NCI-H1694 (cell line): ENCODE measurements around the gene HDHD5.

Experiments used
- DNase-seq: peaks from one replicate; lab custom pipeline; 2025; lab: John Stamatoyannopoulos, UW

The HDHD5 gene

DNA sequence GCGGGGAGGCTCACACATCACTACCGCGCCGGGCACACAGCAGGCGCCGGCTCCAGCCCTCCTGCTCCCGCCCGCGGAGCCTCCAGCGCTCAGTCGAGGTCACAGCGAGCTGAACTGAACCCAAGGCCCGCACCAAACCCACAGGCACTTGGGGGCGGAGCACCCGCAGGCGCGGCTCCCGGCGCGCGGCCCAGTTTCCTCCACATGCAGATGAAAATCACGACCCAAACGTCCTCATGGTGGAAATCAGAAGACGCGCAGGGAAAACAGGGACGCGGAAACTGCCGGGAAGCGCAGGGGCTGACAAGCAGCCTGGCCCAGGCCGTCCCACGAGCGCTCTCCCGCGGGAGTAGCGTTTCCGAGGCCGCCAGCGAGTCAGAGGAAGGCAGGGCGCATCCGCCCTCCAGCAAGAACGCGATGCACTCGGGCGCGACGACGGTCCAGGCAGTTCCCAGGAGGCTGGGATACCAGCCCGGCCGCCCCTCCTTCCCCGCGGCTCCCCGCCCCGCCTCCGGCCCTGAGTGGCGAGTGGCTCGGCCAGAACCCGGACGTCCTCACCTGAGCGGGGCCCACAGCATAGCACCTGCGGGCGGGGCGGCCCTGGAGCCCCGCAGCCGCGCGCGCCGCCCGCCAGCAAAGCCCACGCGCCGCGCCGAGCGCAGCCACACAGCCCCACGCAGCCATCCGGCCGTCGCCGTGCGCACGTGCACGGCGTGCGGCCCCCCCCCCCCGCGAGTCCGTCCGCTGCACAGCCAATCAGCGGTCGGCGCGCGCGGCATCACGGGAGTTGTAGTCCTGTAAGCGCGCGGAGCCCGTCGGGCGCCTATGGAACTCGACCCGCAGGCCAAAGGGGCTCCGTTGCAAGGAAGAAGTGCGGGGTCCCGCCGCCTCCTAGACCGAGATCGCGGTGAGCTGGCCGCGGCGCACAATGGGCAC is at the start of gene HDHD5:
TSS of gene HDHD5 (minus strand) at position 710 of the 936 bp plus-strand sequence. CDS start at position 684, 26 bp downstream.
- peak; percentile 48 for DNase-seq

DNA sequence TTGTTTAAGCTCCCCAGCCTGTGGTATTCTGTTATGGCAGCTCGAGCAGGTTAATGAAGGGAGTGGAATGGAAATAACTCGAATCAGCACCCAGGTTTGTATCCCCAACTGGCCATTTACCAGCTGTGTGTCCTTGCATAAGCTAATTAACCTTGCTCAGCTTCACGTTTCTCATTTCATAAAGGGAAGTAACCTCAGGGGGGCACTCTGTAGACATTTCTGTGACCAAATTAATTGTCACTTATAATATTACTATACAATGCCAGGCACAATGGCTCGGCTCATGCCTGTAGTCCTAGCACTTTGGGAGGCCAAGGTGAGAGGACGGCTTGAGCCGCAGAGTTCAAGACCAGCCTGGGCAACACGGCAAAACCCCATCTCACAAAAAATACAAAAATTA is 46.4 kb upstream of the HDHD5 start:
- peak; percentile 59 for DNase-seq

DNA sequence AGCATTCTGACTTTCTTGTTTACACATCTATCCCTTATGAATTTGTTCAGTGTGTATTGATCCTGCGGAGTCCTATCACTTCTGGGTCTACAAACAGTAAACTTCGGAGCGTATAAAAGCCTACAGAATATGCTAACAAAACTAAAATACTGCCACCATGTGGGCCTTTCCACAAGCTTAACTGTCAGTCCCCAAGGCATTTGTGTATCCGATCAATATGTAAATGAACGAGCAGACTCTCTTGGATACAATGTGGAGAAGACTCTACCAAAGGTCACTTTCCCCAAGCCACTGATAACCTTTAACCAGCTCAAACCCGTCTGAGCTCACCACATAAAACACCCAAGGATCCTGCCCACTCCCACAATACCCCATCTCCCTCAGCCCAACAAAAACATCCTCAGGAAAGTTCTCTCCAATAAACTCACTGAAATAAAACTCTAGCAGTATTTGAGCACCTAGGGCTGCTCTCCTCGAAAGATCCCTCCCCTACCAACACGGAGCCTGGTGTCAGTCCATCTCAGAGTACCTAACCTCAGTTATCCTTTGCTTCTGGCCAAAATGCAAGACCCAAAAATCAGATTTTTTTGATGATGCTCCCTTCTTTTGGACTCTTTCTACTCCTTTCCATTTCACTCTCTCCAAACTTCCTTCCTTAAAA is 42.3 kb upstream of the HDHD5 start:
- DNase-seq: no peak

DNA sequence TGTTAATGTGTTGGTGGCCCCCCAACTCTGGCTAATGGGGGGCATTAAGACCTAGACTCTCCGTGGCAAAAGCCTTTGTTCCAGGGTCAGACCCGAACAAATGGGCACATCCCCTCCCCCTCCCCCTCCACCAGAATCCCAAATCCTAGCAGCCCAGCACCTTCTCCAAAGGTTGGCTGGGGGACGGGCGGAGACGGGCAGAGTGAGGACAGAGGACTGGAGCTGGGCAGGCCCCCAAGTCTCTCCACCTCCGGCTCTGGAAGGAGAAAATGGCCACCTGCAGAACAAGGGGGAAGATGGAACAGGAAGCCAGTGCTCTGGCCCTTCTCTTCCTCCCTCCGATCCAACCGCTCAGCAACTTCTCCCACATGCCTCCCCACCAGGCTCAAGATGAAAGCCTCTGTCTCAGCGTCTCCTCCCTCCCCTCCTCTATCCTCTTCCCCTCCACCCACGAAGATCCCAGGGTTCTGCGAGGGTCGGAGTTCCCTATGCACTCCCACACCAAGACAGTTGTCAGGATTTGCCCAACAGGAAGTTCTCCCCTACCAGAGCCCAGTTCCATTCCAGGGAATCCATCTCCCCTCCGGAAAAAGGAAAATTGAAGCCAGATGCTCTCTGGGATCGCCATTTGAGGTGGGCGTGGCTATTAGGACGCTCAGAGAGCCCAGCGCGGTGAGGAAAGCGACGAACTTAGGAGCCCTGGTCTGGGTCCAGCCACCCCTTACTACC is 40.1 kb upstream of the HDHD5 start:
- DNase-seq: no peak

DNA sequence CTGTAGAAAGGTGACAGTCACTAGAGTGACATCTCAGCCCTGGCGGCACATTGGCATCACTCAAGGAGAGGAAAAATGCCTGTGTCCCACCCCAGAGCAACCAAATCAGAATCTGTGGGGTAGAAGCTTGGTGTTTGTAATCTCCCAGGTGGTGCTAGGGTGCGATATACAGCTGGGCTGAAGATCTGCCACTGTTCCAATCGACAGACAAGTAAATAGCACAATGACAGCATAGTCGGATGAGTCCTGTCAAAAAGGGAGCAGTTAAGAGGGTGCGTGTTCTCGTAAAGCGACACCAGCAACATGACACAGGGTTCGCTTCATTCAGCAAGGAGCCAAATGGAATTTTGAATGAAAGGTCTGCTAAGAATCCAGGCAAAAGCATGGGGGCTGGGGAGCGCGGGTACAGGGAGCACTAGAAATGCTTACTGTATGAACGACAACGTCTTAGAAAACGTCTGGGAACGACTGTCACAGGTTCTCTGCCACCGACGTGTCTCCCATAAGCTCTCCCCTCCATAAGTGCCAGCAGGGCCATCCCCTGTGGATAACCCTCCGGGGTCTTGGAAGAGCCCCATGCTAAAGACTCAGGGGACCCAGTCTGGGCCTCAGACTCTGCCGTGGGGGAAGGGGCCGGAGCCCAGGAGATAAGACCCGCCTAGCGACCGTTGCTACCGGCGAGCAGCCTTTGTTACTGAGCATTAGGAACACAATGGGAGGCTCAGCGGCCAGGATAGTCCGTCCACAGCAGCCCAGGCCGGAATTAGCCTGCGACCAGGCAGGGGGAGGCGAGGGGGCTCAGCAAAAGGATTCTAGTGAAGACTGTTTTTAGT is 39.3 kb upstream of the HDHD5 start:
- no peak for DNase-seq

DNA sequence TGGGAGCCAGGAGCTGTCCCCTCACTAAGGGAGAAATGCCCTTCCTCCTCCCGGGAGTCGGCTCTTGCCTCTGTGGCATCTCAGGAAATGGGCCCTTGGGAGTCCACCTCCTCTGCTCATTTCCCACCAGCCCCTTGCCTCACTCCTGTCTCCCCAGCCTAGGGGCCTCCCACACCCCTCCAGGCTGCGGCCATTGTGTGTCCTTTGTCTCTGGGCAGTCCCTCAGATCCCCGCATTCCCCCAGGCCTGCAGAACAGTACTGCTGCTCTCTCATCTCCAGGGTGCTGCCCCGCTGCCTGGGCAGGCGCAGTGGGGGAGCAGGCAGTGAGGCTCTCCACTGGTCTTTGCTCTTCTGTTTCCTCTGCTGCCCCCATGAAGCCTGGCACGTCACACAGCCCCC is 35.1 kb upstream of the HDHD5 start:
- DNase-seq: no peak

DNA sequence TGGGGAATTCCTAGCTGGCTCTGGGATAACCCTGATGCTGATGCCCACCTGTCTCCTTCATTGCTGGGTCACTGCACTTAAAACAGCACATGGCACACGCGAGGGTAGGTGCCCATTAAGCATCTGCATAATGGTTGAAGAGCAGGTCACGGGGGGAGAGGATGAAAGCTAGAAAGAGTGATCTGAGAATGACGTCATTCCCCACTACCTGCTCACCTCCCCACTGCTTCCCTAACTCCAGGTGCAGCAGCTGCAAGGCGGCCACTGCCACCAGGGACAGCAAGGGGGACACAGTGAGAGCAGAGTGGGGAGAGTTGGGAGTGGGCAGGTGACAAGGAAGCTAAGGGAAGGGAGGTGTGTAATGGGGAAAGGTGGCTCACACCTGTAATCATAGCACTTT is 33.1 kb upstream of the HDHD5 start:
- DNase-seq: no peak

GRCh38 chr22:17191163-17191784 is 32.2 kb upstream of the HDHD5 start:
- DNase-seq: no peak

DNA sequence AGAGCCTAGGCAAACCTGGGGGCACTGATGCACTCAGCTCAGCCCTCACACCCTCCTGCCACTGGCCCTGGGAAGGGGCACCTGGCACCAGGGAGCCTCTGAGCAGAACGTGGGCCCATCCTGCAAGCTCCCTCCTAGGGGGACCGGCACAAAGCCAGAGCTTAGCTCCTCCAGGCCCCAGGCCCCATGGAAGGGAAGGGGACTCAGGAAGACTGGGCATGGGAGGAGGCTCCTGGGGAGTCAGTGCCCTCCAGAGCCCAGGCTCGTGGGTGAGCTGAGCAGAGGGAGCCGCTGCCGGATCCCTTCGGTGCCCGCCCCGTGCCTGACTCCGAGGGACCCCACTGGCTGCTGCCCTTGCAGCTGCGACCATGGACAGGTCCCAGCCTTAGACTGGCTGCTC is 31.6 kb upstream of the HDHD5 start:
- no peak for DNase-seq

- DNase-seq: no peak
These were observed 17.6 kb upstream of the HDHD5 start for GRCh38 chr22:17176715-17177114.

DNA sequence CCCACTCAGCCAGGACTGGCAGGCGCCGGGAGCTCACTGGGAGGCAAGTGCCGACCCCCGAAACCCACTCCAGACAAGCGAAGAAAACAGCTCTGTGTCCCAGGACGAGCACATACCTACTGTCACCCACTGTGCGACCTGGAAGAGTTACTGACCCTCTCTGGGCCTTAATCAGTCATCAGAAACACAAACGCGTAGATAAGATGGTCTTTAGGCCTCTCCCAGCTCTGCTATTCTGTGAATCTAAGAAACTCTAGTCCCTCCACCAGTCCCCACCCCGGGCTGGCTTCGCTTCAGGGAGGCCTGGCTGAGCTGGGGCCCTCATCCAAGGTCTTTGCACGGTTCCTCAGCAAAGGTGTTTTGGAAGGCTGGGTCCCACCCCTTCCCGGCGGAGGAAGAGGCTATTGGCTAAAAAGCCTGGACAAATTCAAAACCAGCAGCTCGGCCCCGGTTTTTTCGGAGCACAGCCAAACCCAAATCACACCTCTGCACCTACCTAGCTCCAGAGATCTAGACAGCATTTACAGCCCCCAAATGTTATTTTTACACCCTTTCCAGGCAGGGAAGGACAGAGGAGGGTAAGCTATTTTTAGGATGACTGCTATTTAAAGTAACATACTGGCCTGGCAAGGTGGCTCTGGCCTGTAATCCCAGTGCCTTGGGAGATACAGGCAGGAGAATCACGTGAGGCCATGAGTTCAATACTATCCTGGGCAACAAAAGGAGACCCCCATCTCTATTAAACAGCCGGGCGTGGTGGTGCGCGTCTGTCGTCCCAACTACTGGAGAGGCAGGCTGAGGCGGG is 13.2 kb upstream of the HDHD5 start:
- DNase-seq: no peak

DNA sequence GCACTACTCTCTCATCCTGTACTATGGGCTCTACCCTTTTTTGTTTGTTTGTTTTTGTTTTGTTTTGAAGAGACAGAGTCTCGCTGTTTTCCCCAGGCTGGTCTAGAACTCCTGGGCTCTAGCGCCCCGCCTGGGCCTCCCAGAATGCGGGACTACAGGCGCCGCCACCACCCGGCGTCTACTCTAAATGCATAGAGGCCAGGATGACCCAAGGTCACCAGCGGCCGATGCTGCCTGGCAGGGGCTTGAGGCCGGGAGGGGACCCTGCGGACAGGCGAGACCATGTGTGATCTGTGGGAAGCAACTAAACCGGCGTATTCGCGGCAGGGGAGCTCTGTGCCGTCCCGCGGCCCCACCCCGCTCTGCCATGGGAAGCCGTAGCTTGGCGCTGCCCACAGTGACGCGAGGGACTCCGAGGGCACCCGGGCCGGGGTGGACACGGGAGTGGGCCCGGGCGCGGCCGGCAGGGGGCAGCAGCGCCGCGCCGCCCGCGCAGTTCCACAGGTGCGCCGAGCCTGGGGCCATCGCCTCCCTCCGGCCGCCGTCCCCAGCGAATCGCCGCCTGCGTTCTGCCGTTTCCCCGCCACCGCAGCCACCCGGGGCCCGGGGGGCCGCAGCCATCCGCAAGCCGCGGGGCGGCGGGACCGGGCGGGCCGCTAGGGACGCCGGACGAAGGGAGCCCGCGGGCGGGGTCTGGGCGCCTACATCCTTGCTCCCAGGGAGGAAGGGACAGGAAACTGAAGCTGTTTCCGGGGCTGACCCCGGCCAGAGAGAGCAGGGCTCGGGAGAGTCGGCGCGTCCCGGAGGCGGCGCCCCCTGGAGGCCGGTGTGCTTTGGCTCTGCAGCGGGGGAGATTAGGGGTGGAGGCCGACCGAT is 12.3 kb upstream of the HDHD5 start:
- peak; percentile 65 for DNase-seq

GRCh38 chr22:17167486-17167885 is 8.4 kb upstream of the HDHD5 start:
- no peak for DNase-seq

- DNase-seq: peak; percentile 6
These were observed 5.4 kb upstream of the HDHD5 start for GRCh38 chr22:17164392-17165024.

GRCh38 chr22:17162731-17163130 is 3.7 kb upstream of the HDHD5 start:
- no peak for DNase-seq

DNA sequence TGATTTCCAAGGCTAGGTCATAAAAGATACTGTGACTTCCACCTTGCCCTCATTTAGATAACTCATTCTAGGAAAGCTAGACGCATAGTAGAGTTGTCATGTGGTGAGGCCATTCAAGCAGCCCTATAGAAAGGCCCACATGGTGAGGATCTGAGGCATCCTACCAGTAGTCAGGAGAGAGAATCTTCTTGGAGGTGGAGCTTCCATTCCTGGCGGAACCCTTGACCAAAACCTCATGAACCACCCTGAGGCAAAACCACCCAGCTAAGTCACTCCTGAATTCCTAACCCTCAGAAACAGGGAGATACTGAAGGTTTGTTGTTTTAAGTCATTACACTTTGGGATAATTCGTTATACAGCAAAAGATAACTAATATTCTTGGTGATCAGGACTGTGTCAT is 2.9 kb upstream of the HDHD5 start:
- no peak for DNase-seq

DNA sequence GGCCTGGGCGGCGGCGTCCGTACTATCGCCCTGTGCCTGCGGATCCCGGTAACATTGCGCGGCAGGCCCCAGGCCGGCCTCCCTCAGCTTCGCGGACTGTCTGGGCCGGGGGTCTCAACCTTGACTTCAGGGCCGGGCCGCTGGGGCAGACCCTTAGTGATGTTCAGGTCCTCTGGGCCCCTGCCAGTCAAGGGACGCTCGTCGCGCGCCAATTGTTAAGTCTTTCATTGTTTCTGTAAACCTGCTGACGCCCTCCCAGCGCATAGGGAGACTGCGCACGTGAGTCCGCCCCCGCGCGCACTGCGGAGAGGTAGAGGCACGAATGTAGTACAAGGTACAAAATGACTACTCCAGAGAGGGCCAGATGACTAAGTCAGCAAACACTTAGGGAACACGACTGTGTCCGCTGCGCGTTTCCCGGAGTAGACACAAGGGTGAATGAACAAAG is 451 bp upstream of the HDHD5 start:
- DNase-seq: peak; percentile 9

DNA sequence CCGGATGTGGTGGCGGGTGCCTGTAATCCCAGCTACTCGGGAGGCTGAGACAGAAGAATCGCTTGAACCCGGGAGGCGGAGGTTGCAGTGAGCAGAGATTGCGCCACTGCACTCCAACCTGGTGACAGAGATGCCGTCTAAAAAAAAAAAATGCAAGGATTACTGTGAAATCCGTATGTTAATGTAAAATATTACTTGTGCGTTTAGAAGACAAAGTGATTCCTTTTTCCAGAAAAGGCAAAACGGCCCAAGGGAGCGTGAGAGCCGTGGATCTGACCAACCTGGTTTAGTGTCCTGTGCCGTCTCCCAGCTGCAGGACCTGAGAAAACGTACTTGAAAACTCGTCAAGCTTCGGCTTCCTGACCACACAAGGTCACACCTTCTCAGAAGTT is 905 bp downstream of the HDHD5 start:
- no peak for DNase-seq

DNA sequence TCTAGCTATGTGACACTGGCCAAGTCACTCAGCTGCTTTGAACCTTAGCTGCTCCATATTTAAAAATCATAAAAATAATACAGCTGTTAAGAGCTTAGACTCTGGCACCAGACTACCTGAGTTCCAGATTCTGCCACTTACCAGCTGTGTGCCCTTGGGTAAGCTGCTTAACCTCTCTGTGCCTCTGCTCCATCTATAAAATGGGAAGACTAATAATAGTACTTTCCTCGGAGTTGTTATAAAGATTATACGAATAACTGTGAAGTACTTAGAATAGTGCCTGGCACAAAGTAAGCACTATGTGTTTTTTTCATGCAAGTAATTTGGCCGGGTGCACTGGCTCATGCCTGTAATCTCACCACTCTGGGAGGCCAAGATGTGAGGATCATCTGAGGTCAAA is 1.4 kb downstream of the HDHD5 start:
- no peak for DNase-seq
